Retinal pigment epithelial cell (primary cell): Measurements from ENCODE around the gene PABPN1L.

Experiments
- DNase-seq: peaks from one replicate; pipeline ENCODE4 v3.0.0-alpha.2; 2010; ENCODE audit warnings: low read depth
- H3K4me3 ChIP-seq: 2 replicates; pipeline ENCODE4 v1.5.1; 2011; ENCODE audit warnings: mild to moderate bottlenecking, low read length, control low read depth, moderate library complexity
- CTCF ChIP-seq: conservative IDR thresholded peaks from 2 replicates; pipeline ENCODE4 v1.5.1; 2011; ENCODE audit warnings: low read depth, low read length, control low read depth, inconsistent platforms

PABPN1L gene

DNA sequence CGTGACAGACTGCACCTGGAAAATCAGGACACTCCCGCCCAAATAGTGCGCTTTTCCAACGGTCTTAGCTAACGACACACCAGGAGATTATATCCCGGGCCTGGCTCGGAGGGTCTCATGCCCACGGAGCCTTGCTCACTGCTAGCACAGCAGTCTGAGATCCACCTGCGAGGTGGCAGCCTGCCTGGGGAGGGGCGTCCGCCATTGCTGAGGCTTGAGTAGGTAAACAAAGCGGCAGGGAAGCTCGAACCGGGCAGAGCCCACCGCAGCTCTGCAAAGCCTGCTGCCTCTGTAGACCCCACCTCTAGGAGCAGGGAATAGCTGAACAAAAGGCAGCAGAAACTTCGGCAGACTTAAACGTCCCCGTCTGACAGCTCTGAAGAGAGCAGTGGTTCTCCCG is 14.8 kb downstream of the PABPN1L start:
- H3K4me3 ChIP-seq: no peak overlapping the region
- no peak for TF ChIP-seq CTCF
- no peak for DNase-seq

- no peak overlapping the region for H3K4me3 ChIP-seq
- no peak for TF ChIP-seq CTCF
- DNase-seq: no peak
These were observed 15.8 kb downstream of the PABPN1L start for GRCh38 chr16:88850531-88851199.

DNA sequence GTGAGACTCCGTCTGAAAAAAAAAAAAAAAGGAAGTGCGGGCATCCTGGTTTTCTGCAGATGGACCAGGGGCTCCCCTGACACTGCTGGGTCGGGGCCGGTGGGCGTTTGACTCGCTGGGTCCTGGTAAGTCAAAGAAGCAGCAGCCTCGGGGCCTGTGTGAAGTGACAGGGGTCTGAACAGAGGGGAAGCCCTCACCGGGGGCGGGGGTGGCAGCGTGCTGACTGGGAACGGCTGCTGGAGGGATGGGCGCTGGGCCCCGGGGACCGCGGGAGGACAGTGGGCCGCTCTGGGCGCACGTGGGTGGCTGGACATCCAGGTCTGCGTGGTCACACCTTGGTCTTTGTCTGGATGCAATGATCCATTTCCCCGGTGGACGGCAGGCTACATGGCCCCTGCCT is 17.9 kb downstream of the PABPN1L start:
- no peak for TF ChIP-seq CTCF
- no peak overlapping the region for H3K4me3 ChIP-seq
- no peak for DNase-seq

- TF ChIP-seq CTCF: no peak
These were observed 18.8 kb downstream of the PABPN1L start for GRCh38 chr16:88847654-88848053.

GRCh38 chr16:88846088-88846487 is 20.4 kb downstream of the PABPN1L start:
- no peak for DNase-seq
- H3K4me3 ChIP-seq: no peak overlapping the region
- TF ChIP-seq CTCF: no peak

More at GRCh38 chr16:88847654-88848053, 18.8 kb downstream of the PABPN1L start:
- no peak for DNase-seq
- no peak overlapping the region for H3K4me3 ChIP-seq

- no peak overlapping the region for H3K4me3 ChIP-seq
These were observed 21.9 kb downstream of the PABPN1L start for GRCh38 chr16:88844419-88845036.

More at GRCh38 chr16:88844419-88845036, 21.9 kb downstream of the PABPN1L start:
- no peak for DNase-seq
- TF ChIP-seq CTCF: peak; percentile 13
